C4-2B (cell line): Measurements from ENCODE around the gene CAMK1.

Source experiments
- CTCF ChIP-seq: fragments of 450-650 bp; conservative IDR thresholded peaks from 2 replicates; pipeline ENCODE4 v1.5.1; 2017; ENCODE audit warnings: mild to moderate bottlenecking
- ZFX ChIP-seq: fragments of 450-650 bp; IDR thresholded peaks from 2 replicates; pipeline ENCODE4 v1.6.1; 2017

DNA sequence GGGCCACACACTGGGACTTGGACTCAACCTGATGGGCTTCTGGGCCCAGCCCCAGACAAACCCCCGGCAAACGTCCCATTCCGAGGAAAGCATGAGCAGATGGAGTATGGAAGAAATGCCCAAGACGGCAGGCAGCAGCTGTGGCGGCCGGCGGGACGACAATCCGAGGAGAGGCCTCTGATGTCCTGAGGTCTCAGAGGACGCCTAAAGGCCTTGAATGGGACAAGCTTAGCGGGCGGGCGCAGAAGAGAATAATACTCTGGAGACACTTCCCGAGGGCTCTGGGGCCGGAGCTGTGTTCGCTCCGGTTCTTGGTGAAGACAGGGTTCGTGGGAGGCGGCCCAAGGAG is 20.5 kb downstream of the CAMK1 start:
- TF ChIP-seq CTCF (no peak), ZFX (no peak)
